Endothelial cell (in vitro differentiated cells): Measurements from ENCODE around the gene PSMG1. TPM values are rescaled to one million over a fixed set of nuclear protein-coding genes. Genes with fewer than 3 reads are reported as not detected.
A peak's percentile ranks its signal among the peaks of the same experiment; 100 is the strongest.

ENCODE experiments used
- DNase-seq: peaks from one replicate; pipeline ENCODE4 v3.0.0; 2021; ENCODE audit warnings: low spot score
- H3K27ac Mint-ChIP-seq: one replicate; pipeline ENCODE4 v1.8.0; 2021; ENCODE audit warnings: mixed read lengths, inconsistent platforms; ENCODE audit not compliant: unreplicated experiment
- H3K27me3 Mint-ChIP-seq: one replicate; pipeline ENCODE4 v1.8.0; 2021; ENCODE audit warnings: mild to moderate bottlenecking, moderate library complexity, mixed read lengths, inconsistent platforms; ENCODE audit not compliant: unreplicated experiment
- H3K36me3 Mint-ChIP-seq: one replicate; pipeline ENCODE4 v1.8.0; 2021; ENCODE audit warnings: mild to moderate bottlenecking, low read depth, mixed read lengths, inconsistent platforms; ENCODE audit not compliant: unreplicated experiment
- H3K4me1 Mint-ChIP-seq: one replicate; pipeline ENCODE4 v1.8.0; 2021; ENCODE audit warnings: mild to moderate bottlenecking, mixed read lengths, inconsistent platforms; ENCODE audit not compliant: unreplicated experiment
- H3K4me3 Mint-ChIP-seq: one replicate; pipeline ENCODE4 v1.8.0; 2021; ENCODE audit warnings: mild to moderate bottlenecking, mixed read lengths, inconsistent platforms; ENCODE audit not compliant: unreplicated experiment
- H3K9me3 Mint-ChIP-seq: one replicate; pipeline ENCODE4 v1.8.0; 2021; ENCODE audit warnings: mixed read lengths, inconsistent platforms; ENCODE audit not compliant: unreplicated experiment
- CTCF ChIP-seq: fragments of 200-600 bp; sonication (generic); IDR thresholded peaks from one replicate; pipeline ENCODE4 v1.5.0; 2021; ENCODE audit warnings: antibody characterized with exemption; ENCODE audit not compliant: unreplicated experiment
- total RNA-seq: library from RNA; stranded (reverse); fragmentation: NEBNext Ultra II Directional; extraction: Animal tissue kit (Norgen Biotek cat#: 25700); gene quantifications from one replicate; pipeline ENCODE4 v1.2.1, GENCODE V29; 2021; ENCODE audit not compliant: unreplicated experiment

Gene PSMG1
- total RNA-seq, 1 donor from 2014 or later, result 36.8 TPM

DNA sequence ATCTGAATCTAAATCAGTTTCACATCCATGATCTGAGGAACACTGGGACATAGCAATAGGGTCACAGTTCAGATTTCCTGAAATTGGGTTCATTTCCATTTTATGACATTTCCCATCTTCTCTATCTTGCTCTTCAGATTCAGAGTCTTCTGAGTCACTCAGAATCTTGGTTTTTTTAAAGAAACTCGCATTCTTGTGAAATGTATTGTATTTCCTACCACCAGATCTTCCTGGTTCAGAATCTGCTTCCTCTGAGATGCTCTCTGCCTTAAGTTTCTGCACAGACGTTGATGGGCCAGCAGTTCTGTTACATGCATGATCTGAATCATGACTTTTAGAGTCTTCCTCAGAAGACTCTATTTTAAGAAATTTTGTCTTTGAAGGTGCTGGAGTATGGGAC is 15.5 kb upstream of the PSMG1 start:
- H3K9me3 Mint-ChIP-seq, result no peaks in the 10 kb centered on the region
- no peak overlapping the region for H3K4me3 Mint-ChIP-seq
- DNase-seq, result no peak
- no peak overlapping the region for H3K27ac Mint-ChIP-seq
- no peaks in the 10 kb centered on the region for H3K27me3 Mint-ChIP-seq
- H3K4me1 Mint-ChIP-seq, result peaks cover 22% of the 10 kb centered on the region
- no peak for TF ChIP-seq CTCF
- H3K36me3 Mint-ChIP-seq, result peaks cover 28% of the 10 kb centered on the region

- no peaks in the 10 kb centered on the region for H3K27me3 Mint-ChIP-seq
- no peak for DNase-seq
- peak overlapping the region; percentile 65 for H3K27ac Mint-ChIP-seq
- peaks cover 23% of the 10 kb centered on the region for H3K36me3 Mint-ChIP-seq
- TF ChIP-seq CTCF, result no peak
- H3K4me1 Mint-ChIP-seq, result peaks cover 22% of the 10 kb centered on the region
- no peaks in the 10 kb centered on the region for H3K9me3 Mint-ChIP-seq
- H3K4me3 Mint-ChIP-seq, result peak overlapping the region; percentile 6
These were observed 14.4 kb upstream of the PSMG1 start for GRCh38 chr21:39197448-39198233.

GRCh38 chr21:39196838-39197237 is 13.6 kb upstream of the PSMG1 start:
- no peaks in the 10 kb centered on the region for H3K9me3 Mint-ChIP-seq
- TF ChIP-seq CTCF, result no peak
- H3K27me3 Mint-ChIP-seq, result no peaks in the 10 kb centered on the region
- peak overlapping the region; percentile 89 for H3K27ac Mint-ChIP-seq
- no peak for DNase-seq
- H3K4me1 Mint-ChIP-seq, result peaks cover 22% of the 10 kb centered on the region
- H3K36me3 Mint-ChIP-seq, result peaks cover 23% of the 10 kb centered on the region
- peak overlapping the region; percentile 17 for H3K4me3 Mint-ChIP-seq

- peak overlapping the region; percentile 17 for H3K4me3 Mint-ChIP-seq
- H3K27me3 Mint-ChIP-seq, result no peaks in the 10 kb centered on the region
- DNase-seq, result no peak
- H3K4me1 Mint-ChIP-seq, result peaks cover 22% of the 10 kb centered on the region
- H3K9me3 Mint-ChIP-seq, result no peaks in the 10 kb centered on the region
- no peak for TF ChIP-seq CTCF
- H3K36me3 Mint-ChIP-seq, result peaks cover 19% of the 10 kb centered on the region
- H3K27ac Mint-ChIP-seq, result peak overlapping the region; percentile 89
These were observed 13.1 kb upstream of the PSMG1 start for GRCh38 chr21:39196310-39196709.

- peaks cover 13% of the 10 kb centered on the region for H3K36me3 Mint-ChIP-seq
- no peak overlapping the region for H3K4me3 Mint-ChIP-seq
- no peaks in the 10 kb centered on the region for H3K9me3 Mint-ChIP-seq
- H3K27ac Mint-ChIP-seq, result no peak overlapping the region
- DNase-seq, result no peak
- TF ChIP-seq CTCF, result no peak
- H3K27me3 Mint-ChIP-seq, result no peaks in the 10 kb centered on the region
- peaks cover 22% of the 10 kb centered on the region for H3K4me1 Mint-ChIP-seq
These were observed 10.1 kb upstream of the PSMG1 start for GRCh38 chr21:39193380-39193779.
